ENCODE measurements around the gene SHMT2.

SHMT2 gene

GRCh38 chr12:57227315-57228115 lies 2.0 kb upstream of the SHMT2 start:
- DNase-seq (ENCODE audit: low spot score): no peak

GRCh38 chr12:57229046-57229633 lies 371 bp upstream of the SHMT2 start:
- no peak for DNase-seq (ENCODE audit: low spot score)

- no peak for DNase-seq (ENCODE audit: low spot score)
Measured at GRCh38 chr12:57230381-57231155, 1.1 kb downstream of the SHMT2 start.

- DNase-seq (ENCODE audit: low spot score): no peak
Measured at GRCh38 chr12:57231276-57232021, 1.9 kb downstream of the SHMT2 start.

- no peak for DNase-seq (ENCODE audit: low spot score)
Measured at GRCh38 chr12:57232156-57232756, 2.7 kb downstream of the SHMT2 start.

GRCh38 chr12:57233357-57234232 lies 4.1 kb downstream of the SHMT2 start:
- no peak for DNase-seq (ENCODE audit: low spot score)

GRCh38 chr12:57234233-57234570 lies 4.7 kb downstream of the SHMT2 start:
- DNase-seq (ENCODE audit: low spot score): no peak

GRCh38 chr12:57234571-57235016 lies 5.1 kb downstream of the SHMT2 start:
- no peak for DNase-seq (ENCODE audit: low spot score)

GRCh38 chr12:57235017-57235727 lies 5.7 kb downstream of the SHMT2 start:
- DNase-seq (ENCODE audit: low spot score): no peak

- no peak for DNase-seq (ENCODE audit: low spot score)
Measured at GRCh38 chr12:57235728-57236131, 6.2 kb downstream of the SHMT2 start.

GRCh38 chr12:57236201-57236924 lies 6.9 kb downstream of the SHMT2 start:
- no peak for DNase-seq (ENCODE audit: low spot score)

GRCh38 chr12:57236925-57237595 lies 7.5 kb downstream of the SHMT2 start:
- DNase-seq (ENCODE audit: low spot score): no peak

- no peak for DNase-seq (ENCODE audit: low spot score)
Measured at GRCh38 chr12:57237596-57237931, 8.1 kb downstream of the SHMT2 start.

GRCh38 chr12:57237932-57238853 lies 8.7 kb downstream of the SHMT2 start:
- DNase-seq (ENCODE audit: low spot score): no peak

- peak; percentile 91 for DNase-seq (ENCODE audit: low spot score)
Measured at GRCh38 chr12:57238854-57239554, 9.5 kb downstream of the SHMT2 start.

- DNase-seq (ENCODE audit: low spot score): no peak
Measured at GRCh38 chr12:57239587-57240065, 10.1 kb downstream of the SHMT2 start.

Measured in hematopoietic multipotent progenitor cell treated with erythropoietin and hydrocortisone succinate and interleukin-3 and kit ligand, for 17 days (in vitro differentiated cells).